Kidney (tissue), 14 donors: ENCODE measurements around the gene GCNA. TPM values are rescaled to one million over a fixed set of nuclear protein-coding genes. Genes with fewer than 3 reads are reported as not detected.

Experiments
- DNase-seq, 5 donors: peaks; one replicate each; pipeline ENCODE4 v3.0.0-alpha.2; 2013 to 2020
- FAIRE-seq: peaks from 2 replicates; lab custom pipeline; 2012; peaks lifted over from hg19 to GRCh38; lab: Jason Lieb, UNC
- H3K27ac ChIP-seq, 2 donors: one replicate each; pipeline ENCODE4 v1.7.0; 2013; ENCODE audit warnings: low read depth in 2 of 2, low read length in 2 of 2, inconsistent platforms in 1 of 2
- H3K27me3 ChIP-seq: one replicate; pipeline ENCODE4 v1.7.1; 2013; ENCODE audit warnings: low read length, inconsistent platforms; ENCODE audit not compliant: control insufficient read depth, insufficient read depth
- H3K36me3 ChIP-seq, 3 donors: one replicate each; pipeline versions ENCODE4 v1.7.0 to v1.7.1; 2013; ENCODE audit warnings: low read length in 3 of 3, control low read depth in 1 of 3, inconsistent platforms in 1 of 3; ENCODE audit not compliant: insufficient read depth in 3 of 3, control insufficient read depth in 2 of 3
- H3K4me1 ChIP-seq, 3 donors: one replicate each; pipeline versions ENCODE4 v1.7.0 to v1.7.1; 2013; ENCODE audit warnings: low read length in 3 of 3, inconsistent platforms in 1 of 3, low read depth in 1 of 3; ENCODE audit not compliant: control insufficient read depth in 2 of 3, insufficient read depth in 2 of 3
- H3K4me3 ChIP-seq, 3 donors: one replicate each; pipeline versions ENCODE4 v1.7.0 to v1.8.1; 2013; ENCODE audit warnings: low read length in 3 of 3, control low read depth in 1 of 3, inconsistent platforms in 1 of 3
- H3K9ac ChIP-seq, 3 donors: one replicate each; pipeline versions ENCODE4 v1.7.0 to v1.7.1; 2013; ENCODE audit warnings: low read length in 3 of 3, control low read depth in 1 of 3, inconsistent platforms in 1 of 3
- H3K9me3 ChIP-seq, 3 donors: one replicate each; pipeline versions ENCODE4 v1.7.0 to v1.7.1; 2013; ENCODE audit warnings: low read length in 3 of 3, control low read depth in 1 of 3, inconsistent platforms in 1 of 3; ENCODE audit not compliant: control insufficient read depth in 2 of 3, insufficient read depth in 1 of 3
- intact Hi-C: fragments of 100-400 bp; cut with DNase I; formaldehyde crosslinking; loops from one replicate; pipeline ENCODE4 v1.11.1; 2022
- polyA plus RNA-seq: library from polyadenylated mRNA; stranded (reverse); fragments of 350-450 nt; fragmentation: Illumina TruSeq; extraction: RNeasy Lipid Tissue Mini Kit (QIAGEN cat#74804); gene quantifications from one replicate; pipeline ENCODE4 v1.2.3, GENCODE V29; 2014; ENCODE audit warnings: low read depth, low replicate concordance; ENCODE audit not compliant: insufficient read depth
- total RNA-seq: library from RNA; stranded (reverse); fragmentation: NEBNext Ultra II Directional; extraction: Animal tissue kit (Norgen Biotek cat#: 25700); gene quantifications from one replicate; pipeline ENCODE4 v1.2.1, GENCODE V29; 2021
- TF ChIP-seq, protein P1 (sequence below): IDR thresholded peaks from 3 replicates; pipeline ENCODE4 v1.5.1; 2012; ENCODE audit warnings: mild to moderate bottlenecking, moderate library complexity, borderline replicate concordance; ENCODE audit not compliant: insufficient read depth; ENCODE audit errors: extremely low read depth
- donor health status: control.
- donor health status: control.
- donor health status: control.
- donor health status: control.
- donor health status: control.
- donor health status: DM: yes; HTN: yes; CAD: no.
- donor health status: Normal renal cell carcinoma (clear cell type).

GCNA gene
- total and polyA plus RNA-seq, 2 donors from 2014 or later: 1.6 to 2.7 TPM

DNA sequence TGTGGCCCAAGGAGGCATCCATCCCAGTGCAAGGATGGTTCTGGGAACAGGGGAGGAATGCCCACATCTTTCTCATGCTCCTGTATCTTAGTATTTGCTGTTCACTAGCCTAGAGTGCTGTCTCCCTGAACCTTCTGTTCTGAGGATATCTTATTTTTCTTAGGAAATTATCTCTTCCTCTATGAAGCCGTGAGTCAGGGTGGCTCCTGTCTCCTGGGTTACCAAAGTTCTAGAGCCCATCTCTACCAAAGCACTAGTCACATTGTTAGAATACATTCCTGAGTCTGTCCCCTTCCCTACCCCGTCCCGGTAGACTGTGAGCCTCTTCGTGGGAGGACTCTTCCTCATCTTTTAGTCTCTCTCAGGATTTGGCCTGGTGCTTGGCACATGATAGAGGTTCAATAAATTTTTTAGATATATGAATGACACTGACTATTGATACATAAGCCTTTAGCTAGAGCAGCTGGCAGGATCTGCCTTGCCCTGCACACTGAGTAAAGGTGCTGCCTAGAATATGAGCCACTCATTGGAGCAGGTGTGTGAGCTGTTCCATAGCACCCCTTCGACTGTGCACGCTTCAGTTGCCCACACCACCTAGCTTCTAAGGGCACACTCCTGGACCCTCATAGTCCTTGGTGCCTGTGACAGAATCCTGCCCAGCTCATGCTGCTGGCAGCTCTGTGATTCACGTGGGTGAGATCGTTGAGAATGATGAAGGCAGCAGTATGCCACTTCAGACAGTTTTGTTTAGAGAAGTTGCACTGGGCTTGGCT lies 26.7 kb downstream of the GCNA start:
- FAIRE-seq: no peak

DNA sequence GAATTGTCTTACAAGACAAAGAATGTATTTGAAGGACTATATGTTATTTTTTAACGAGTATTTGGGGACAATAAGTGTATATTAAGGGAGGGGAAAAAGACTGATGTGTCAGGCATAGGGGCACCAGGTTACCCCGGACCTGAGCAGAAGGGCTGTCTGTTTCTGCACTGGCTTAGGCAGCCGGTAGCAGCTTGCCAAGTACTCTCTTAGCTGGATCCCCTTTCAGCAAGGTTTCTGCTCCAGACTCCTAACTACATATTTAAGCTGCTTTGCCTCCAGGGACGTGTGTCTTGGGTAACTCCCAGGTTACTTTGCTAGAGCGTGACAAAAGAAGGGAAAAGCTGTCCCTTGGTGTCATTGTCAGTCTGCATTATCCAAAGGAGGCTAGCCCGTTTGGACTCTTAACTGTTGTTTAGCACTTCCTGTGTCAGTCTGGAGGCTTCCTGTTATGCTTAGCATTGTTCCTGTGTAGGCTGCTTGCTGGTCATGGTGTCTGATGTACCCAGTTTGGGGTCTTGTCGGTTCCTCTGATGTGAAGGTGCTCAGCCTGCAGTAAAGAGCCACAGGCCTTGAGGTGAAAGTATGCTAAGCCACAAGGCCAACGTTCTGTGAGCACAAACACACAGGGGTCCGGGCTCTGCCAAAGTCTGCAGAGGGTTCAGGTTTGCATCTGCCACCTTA lies 28.4 kb downstream of the GCNA start:
- FAIRE-seq (no peak), DNase-seq (no peak)

More for the DNA sequence above, 26.7 kb downstream of the GCNA start:
- Histone ChIP-seq H3K4me1 (no peaks in the 10 kb centered on the region), H3K27me3 (no peaks in the 10 kb centered on the region), H3K9me3 (no peaks in the 10 kb centered on the region), H3K9ac (no peak overlapping the region), H3K27ac (no peak overlapping the region), H3K36me3 (peaks cover 2 to 33% (median 18%) of the 10 kb centered on the region in 3 donors), H3K4me3 (no peak overlapping the region)
- DNase-seq: no peak
- intact Hi-C loops: no loop called here
- TF ChIP-seq, protein P1, sequence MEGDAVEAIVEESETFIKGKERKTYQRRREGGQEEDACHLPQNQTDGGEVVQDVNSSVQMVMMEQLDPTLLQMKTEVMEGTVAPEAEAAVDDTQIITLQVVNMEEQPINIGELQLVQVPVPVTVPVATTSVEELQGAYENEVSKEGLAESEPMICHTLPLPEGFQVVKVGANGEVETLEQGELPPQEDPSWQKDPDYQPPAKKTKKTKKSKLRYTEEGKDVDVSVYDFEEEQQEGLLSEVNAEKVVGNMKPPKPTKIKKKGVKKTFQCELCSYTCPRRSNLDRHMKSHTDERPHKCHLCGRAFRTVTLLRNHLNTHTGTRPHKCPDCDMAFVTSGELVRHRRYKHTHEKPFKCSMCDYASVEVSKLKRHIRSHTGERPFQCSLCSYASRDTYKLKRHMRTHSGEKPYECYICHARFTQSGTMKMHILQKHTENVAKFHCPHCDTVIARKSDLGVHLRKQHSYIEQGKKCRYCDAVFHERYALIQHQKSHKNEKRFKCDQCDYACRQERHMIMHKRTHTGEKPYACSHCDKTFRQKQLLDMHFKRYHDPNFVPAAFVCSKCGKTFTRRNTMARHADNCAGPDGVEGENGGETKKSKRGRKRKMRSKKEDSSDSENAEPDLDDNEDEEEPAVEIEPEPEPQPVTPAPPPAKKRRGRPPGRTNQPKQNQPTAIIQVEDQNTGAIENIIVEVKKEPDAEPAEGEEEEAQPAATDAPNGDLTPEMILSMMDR: no peak

DNA sequence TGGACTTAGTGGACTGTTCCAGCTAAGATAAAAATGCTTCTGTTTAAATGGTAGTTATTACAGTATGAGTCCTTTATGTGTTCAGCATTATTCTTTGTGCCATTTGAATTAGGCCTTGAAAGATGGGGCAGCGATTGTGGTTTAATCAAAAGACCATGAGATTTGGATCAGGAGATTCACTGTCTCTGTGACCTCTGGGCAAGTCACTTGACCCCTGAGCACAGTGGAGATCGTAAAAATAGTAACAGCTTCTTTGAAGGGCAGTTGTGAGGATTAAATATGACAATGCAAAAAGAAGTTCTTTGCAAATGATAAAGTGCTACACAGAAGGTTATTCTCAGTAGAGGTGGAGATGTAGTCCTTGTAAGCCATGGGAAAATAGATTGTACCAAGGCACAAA lies 29.3 kb downstream of the GCNA start:
- no peaks in the 10 kb centered on the region for H3K4me1 ChIP-seq
- no peak overlapping the region for H3K4me3 ChIP-seq
- DNase-seq: no peak
- no peak for FAIRE-seq
- intact Hi-C loops: no loop called here
- no peaks in the 10 kb centered on the region for H3K27me3 ChIP-seq
- peaks cover 4 to 36% (median 31%) of the 10 kb centered on the region in 3 donors for H3K36me3 ChIP-seq
- no peak overlapping the region for H3K27ac ChIP-seq
- H3K9me3 ChIP-seq: no peaks in the 10 kb centered on the region
- TF ChIP-seq, protein P1: no peak
- no peak overlapping the region for H3K9ac ChIP-seq

More for the DNA sequence above, 28.4 kb downstream of the GCNA start:
- H3K4me1 ChIP-seq: no peaks in the 10 kb centered on the region
- no peaks in the 10 kb centered on the region for H3K27me3 ChIP-seq
- no peak overlapping the region for H3K4me3 ChIP-seq
- no peaks in the 10 kb centered on the region for H3K9me3 ChIP-seq
- peaks cover 4 to 33% (median 30%) of the 10 kb centered on the region in 3 donors for H3K36me3 ChIP-seq
- H3K27ac ChIP-seq: no peak overlapping the region
- TF ChIP-seq, protein P1: no peak
- H3K9ac ChIP-seq: no peak overlapping the region
- intact Hi-C loops: no loop called here
